ENCODE measurements around the gene NSUN7.

DNA sequence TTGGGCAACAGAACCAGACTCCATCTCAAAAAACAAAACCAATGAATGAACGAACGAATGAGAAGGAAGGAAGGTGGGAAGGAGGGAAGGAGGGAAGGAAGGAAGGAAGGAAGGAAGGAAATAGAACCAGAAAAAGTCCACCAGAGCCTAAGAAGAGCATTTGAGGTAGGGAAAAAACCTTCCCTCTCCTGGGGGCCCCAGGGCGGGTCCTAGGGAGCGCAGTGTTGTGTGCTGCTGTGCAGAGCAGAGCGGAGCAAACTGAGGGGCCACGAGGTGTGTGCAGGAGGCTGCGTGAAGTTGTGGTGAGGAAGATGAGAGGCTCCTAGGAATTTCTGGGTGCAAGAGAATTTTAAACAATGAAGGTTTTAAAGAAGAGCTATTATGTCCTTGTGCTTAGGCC, 16.0 kb upstream of the NSUN7 start:
- TF ChIP-seq POLR2AphosphoS5 (IDR thresholded peaks at IDR 0.05) (no peak), POLR2A (IDR thresholded peaks at IDR 0.05) (no peak)
- TF ChIP-seq, protein P1, sequence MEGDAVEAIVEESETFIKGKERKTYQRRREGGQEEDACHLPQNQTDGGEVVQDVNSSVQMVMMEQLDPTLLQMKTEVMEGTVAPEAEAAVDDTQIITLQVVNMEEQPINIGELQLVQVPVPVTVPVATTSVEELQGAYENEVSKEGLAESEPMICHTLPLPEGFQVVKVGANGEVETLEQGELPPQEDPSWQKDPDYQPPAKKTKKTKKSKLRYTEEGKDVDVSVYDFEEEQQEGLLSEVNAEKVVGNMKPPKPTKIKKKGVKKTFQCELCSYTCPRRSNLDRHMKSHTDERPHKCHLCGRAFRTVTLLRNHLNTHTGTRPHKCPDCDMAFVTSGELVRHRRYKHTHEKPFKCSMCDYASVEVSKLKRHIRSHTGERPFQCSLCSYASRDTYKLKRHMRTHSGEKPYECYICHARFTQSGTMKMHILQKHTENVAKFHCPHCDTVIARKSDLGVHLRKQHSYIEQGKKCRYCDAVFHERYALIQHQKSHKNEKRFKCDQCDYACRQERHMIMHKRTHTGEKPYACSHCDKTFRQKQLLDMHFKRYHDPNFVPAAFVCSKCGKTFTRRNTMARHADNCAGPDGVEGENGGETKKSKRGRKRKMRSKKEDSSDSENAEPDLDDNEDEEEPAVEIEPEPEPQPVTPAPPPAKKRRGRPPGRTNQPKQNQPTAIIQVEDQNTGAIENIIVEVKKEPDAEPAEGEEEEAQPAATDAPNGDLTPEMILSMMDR (IDR thresholded peaks at IDR 0.05): no peak

Measured in gastroesophageal sphincter (tissue), 3 donors.